Testis (tissue), 3 donors: ENCODE results near the gene WTAP. TPM values are rescaled to one million over a fixed set of nuclear protein-coding genes. Genes with fewer than 3 reads are reported as not detected.

Experiments used
- DNase-seq: peaks from one replicate; pipeline ENCODE4 v3.0.0-alpha.2; 2019
- H3K27ac ChIP-seq, 2 donors: fragments of 200-600 bp; sonication (generic); one replicate each; pipeline ENCODE4 v1.5.1; 2019
- H3K27me3 ChIP-seq: fragments of 200-600 bp; sonication (generic); one replicate; pipeline ENCODE4 v1.5.1; 2019
- H3K36me3 ChIP-seq: fragments of 200-600 bp; sonication (generic); one replicate; pipeline ENCODE4 v1.5.1; 2017; ENCODE audit warnings: low read depth; ENCODE audit errors: missing control alignments
- H3K4me1 ChIP-seq: fragments of 200-600 bp; sonication (generic); one replicate; pipeline ENCODE4 v1.5.1; 2019
- H3K4me3 ChIP-seq, 2 donors: fragments of 200-600 bp; sonication (generic); one replicate each; pipeline ENCODE4 v1.5.1; 2017 to 2019
- H3K9me3 ChIP-seq: fragments of 200-600 bp; sonication (generic); one replicate; pipeline ENCODE4 v1.5.1; 2017
- POLR2A ChIP-seq: fragments of 450-650 bp; IDR thresholded peaks from one replicate; pipeline ENCODE4 v1.6.1; 2017; ENCODE audit warnings: antibody characterized with exemption, mild to moderate bottlenecking, moderate library complexity
- WGBS, 2 donors: methylation state at CpG; one replicate each; pipeline ENCODE4 v1.1.5; 2018; 5-methylcytosine and 5-hydroxymethylcytosine counted together
- intact Hi-C: fragments of 100-400 bp; cut with DNase I; formaldehyde crosslinking; loops from one replicate; pipeline ENCODE4 v1.15.1; 2023; ENCODE audit warnings: low total_unique reads
- polyA plus RNA-seq: library from polyadenylated mRNA; stranded (reverse); fragments of 350-450 nt; fragmentation: Illumina TruSeq; extraction: RNeasy Lipid Tissue Mini Kit (QIAGEN cat#74804); gene quantifications from one replicate; pipeline ENCODE4 v1.2.3, GENCODE V29; 2014; ENCODE audit warnings: low read depth, low replicate concordance; ENCODE audit not compliant: insufficient read depth
- total RNA-seq, 2 donors: library from RNA; depleted of rRNA; stranded (reverse); fragments of >200 nt; gene quantifications; one replicate each; pipeline ENCODE4 v1.2.3, GENCODE V29; 2016
- TF ChIP-seq, protein P1 (sequence below), 3 experiments: fragments of 450-650 bp in 2 of 3; fragments of 200-600 bp in 1 of 3; sonication (generic) in 1 of 3; IDR thresholded peaks; one replicate each; pipeline ENCODE4 v1.5.1; 2016 to 2019; ENCODE audit warnings: antibody characterized with exemption in 3 of 3, mild to moderate bottlenecking in 2 of 3, moderate library complexity in 1 of 3

WTAP gene
- total and polyA plus RNA-seq, 3 donors from 2014 or later, result 76.7 to 91.2 (median 88.0) TPM

DNA sequence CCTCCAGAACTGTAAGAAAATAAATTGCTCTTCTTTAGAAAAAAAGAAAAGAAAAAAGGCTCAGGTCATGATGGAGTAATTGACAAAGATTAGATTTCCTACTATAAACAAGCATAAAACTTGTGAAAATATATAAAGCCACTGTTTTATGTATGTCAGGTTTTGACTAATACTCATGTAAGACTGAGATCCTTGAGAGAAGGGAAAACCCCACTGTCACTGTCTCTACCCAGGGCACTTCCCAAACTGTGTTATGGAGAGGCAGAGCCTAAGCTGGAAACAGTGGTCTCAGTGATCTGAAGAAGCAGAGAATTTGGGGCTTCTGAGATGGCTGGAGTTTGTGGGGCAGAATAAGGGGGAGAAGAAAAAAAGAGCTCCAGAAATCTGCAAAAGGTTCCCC is 42.2 kb downstream of the WTAP start:
- TF ChIP-seq POLR2A, result no peak
- TF ChIP-seq, protein P1, sequence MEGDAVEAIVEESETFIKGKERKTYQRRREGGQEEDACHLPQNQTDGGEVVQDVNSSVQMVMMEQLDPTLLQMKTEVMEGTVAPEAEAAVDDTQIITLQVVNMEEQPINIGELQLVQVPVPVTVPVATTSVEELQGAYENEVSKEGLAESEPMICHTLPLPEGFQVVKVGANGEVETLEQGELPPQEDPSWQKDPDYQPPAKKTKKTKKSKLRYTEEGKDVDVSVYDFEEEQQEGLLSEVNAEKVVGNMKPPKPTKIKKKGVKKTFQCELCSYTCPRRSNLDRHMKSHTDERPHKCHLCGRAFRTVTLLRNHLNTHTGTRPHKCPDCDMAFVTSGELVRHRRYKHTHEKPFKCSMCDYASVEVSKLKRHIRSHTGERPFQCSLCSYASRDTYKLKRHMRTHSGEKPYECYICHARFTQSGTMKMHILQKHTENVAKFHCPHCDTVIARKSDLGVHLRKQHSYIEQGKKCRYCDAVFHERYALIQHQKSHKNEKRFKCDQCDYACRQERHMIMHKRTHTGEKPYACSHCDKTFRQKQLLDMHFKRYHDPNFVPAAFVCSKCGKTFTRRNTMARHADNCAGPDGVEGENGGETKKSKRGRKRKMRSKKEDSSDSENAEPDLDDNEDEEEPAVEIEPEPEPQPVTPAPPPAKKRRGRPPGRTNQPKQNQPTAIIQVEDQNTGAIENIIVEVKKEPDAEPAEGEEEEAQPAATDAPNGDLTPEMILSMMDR (IDR thresholded peaks at IDR 0.05), result no peak
- H3K4me1 ChIP-seq, result no peaks in the 10 kb centered on the region
- intact Hi-C loops, result no loop called here
- H3K27me3 ChIP-seq, result no peaks in the 10 kb centered on the region
- no peak for DNase-seq
- H3K36me3 ChIP-seq, result no peaks in the 10 kb centered on the region
- H3K27ac ChIP-seq, result no peak overlapping the region
- H3K4me3 ChIP-seq, result no peak overlapping the region
- H3K9me3 ChIP-seq, result no peaks in the 10 kb centered on the region

DNA sequence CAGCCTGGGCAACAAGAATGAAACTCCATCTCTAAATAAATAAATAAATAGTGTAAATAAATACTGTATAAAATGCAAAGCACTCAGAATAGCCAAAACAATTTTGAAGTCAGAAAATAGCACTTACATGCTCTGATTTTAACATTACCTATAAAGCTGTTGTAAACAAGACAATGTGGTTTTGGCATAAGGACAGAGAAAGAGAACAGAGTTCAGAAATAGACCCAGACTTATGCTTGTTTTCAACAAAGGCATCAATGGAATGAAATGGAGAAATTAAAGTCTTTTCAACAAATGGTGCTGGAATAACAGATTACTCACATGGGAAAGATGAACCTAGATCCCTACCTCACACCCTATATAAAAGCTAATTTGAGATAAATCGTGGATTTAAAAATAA is 44.9 kb downstream of the WTAP start:
- no peak for DNase-seq
- intact Hi-C loops, result no loop called here
- WGBS, 2 donors, result 0% methylated on average over 1 of the region's 1 CpG
- no peaks in the 10 kb centered on the region for H3K9me3 ChIP-seq
- TF ChIP-seq, protein P1 (IDR thresholded peaks at IDR 0.05), result no peak
- TF ChIP-seq POLR2A, result no peak
- no peaks in the 10 kb centered on the region for H3K4me1 ChIP-seq
- H3K27me3 ChIP-seq, result no peaks in the 10 kb centered on the region
- H3K27ac ChIP-seq, result no peak overlapping the region
- H3K4me3 ChIP-seq, result no peak overlapping the region
- no peaks in the 10 kb centered on the region for H3K36me3 ChIP-seq

DNA sequence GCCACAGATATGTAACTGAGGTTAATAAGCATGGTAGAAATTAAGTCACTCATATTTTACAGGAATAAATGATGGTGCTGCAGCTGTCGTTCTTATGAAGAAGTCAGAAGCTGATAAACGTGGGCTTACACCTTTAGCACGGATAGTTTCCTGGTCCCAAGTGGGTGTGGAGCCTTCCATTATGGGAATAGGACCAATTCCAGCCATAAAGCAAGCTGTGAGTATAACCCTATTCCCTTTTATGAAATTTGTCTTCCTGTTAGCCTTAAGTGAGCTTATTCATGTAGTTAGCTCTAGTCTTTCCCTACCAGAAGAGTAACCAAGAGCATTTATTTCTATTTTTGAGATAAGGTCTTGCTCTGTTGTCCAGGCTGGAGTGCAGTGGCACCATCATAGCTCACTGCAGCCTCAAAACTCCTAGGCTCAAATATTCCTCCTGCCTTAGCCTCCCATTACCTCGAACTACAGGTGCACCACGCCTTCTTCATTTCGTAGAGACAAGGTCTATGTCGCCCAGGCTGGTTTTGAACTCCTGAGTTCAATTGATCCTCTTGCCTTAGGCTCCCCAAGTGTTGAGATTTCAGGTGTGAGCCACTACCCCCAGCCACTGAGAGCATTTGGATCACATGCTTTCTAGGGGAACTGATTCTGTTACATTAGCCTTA is 50.1 kb downstream of the WTAP start:
- H3K36me3 ChIP-seq, result no peaks in the 10 kb centered on the region

DNA sequence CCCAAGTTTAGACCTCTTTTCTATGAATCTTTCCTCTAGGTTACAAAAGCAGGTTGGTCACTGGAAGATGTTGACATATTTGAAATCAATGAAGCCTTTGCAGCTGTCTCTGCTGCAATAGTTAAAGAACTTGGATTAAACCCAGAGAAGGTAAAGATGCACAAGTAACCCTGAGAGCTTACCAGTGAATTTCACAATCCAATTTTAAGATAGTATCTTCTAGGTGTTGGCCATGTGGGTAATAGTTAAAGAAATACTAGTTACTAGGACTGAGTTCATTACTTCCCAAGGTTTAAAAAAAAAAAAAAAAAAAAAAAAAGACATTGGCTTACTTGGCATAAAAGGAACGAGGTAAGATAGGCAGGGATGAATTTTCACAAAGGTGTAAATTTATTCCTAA is 50.8 kb downstream of the WTAP start:
- TF ChIP-seq, protein P1 (IDR thresholded peaks at IDR 0.05), result no peak
- TF ChIP-seq POLR2A, result no peak

More for the DNA sequence above, 50.1 kb downstream of the WTAP start:
- no peaks in the 10 kb centered on the region for H3K4me1 ChIP-seq
- 76 to 86% methylated on average over 7 of the region's 7 CpGs for WGBS, 2 donors
- H3K27ac ChIP-seq, result no peak overlapping the region
- no peak for TF ChIP-seq POLR2A
- TF ChIP-seq, protein P1 (IDR thresholded peaks at IDR 0.05), result no peak
- intact Hi-C loops, result no loop called here
- H3K27me3 ChIP-seq, result no peaks in the 10 kb centered on the region
- DNase-seq, result no peak
- H3K4me3 ChIP-seq, result no peak overlapping the region
- no peaks in the 10 kb centered on the region for H3K9me3 ChIP-seq

DNA sequence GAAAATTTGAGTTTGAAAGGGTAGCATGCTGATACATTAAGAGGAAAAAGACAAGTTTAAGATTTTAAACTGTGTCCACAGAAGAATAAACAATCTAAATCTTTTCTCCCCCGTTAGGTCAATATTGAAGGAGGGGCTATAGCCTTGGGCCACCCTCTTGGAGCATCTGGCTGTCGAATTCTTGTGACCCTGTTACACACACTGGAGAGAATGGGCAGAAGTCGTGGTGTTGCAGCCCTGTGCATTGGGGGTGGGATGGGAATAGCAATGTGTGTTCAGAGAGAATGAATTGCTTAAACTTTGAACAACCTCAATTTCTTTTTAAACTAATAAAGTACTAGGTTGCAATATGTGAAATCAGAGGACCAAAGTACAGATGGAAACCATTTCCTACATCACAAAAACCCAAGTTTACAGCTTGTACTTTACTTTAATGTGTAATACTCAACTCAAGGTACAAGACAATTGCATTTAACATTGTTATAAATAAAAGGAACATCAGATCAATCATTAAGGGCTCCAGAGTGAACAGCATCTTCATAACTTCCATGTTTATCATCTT is 51.3 kb downstream of the WTAP start:
- DNase-seq, result no peak
- TF ChIP-seq, protein P1 (IDR thresholded peaks at IDR 0.05), result no peak
- TF ChIP-seq POLR2A, result no peak
- Histone ChIP-seq H3K36me3 (no peaks in the 10 kb centered on the region), H3K27me3 (no peaks in the 10 kb centered on the region), H3K4me1 (no peaks in the 10 kb centered on the region), H3K27ac (no peak overlapping the region), H3K4me3 (no peak overlapping the region), H3K9me3 (no peaks in the 10 kb centered on the region)
- intact Hi-C loops, result no loop called here
- WGBS, 2 donors, result 68 to 70% methylated on average over 3 of the region's 3 CpGs

More for the DNA sequence above, 50.8 kb downstream of the WTAP start:
- no peak overlapping the region for H3K27ac ChIP-seq
- DNase-seq, result no peak
- H3K9me3 ChIP-seq, result no peaks in the 10 kb centered on the region
- H3K36me3 ChIP-seq, result no peaks in the 10 kb centered on the region
- intact Hi-C loops, result no loop called here
- no peaks in the 10 kb centered on the region for H3K4me1 ChIP-seq
- H3K4me3 ChIP-seq, result no peak overlapping the region
- H3K27me3 ChIP-seq, result no peaks in the 10 kb centered on the region
- 45 to 56% methylated on average over 1 of the region's 1 CpG for WGBS, 2 donors
